Stimulated activated CD4-positive, alpha-beta T cell treated with anti-CD3 and anti-CD28 coated beads, Interleukin-12 subunit alpha, Interleukin-12 subunit beta, amount 100 ng/mL, for 24 hours (primary cell): Measurements from ENCODE around the gene MTO1.
"Not testable (repeated sequence)": the region's sequence is repeated elsewhere in the genome, so short reads cannot be mapped to it uniquely, and the experiment has no call there.

Experiments
- DNase-seq, 2 experiments: peaks; one replicate each; pipeline ENCODE4 v3.0.0-alpha.2; 2020; ENCODE audit warnings: low read depth in 2 of 2

The MTO1 gene

GRCh38 chr6:73504160-73504559 lies 42.6 kb downstream of the MTO1 start:
- no peak for DNase-seq

- DNase-seq = no peak
Measured at GRCh38 chr6:73505142-73505541, 43.6 kb downstream of the MTO1 start.

GRCh38 chr6:73505705-73506104 lies 44.2 kb downstream of the MTO1 start:
- DNase-seq = not testable (repeated sequence)

GRCh38 chr6:73506246-73506645 lies 44.7 kb downstream of the MTO1 start:
- no peak for DNase-seq

GRCh38 chr6:73508776-73509175 lies 47.2 kb downstream of the MTO1 start:
- no peak for DNase-seq

- DNase-seq = no peak
Measured at GRCh38 chr6:73509851-73510250, 48.3 kb downstream of the MTO1 start.

- no peak for DNase-seq
Measured at GRCh38 chr6:73511796-73512195, 50.3 kb downstream of the MTO1 start.

- DNase-seq = no peak
Measured at GRCh38 chr6:73513496-73513854, 51.9 kb downstream of the MTO1 start.

- DNase-seq = no peak
Measured at GRCh38 chr6:73514746-73515110, 53.2 kb downstream of the MTO1 start.

- no peak for DNase-seq
Measured at GRCh38 chr6:73515204-73515655, 53.7 kb downstream of the MTO1 start.

- no peak for DNase-seq
Measured at GRCh38 chr6:73516514-73517489, 55.3 kb downstream of the MTO1 start.

GRCh38 chr6:73518100-73518981 lies 56.8 kb downstream of the MTO1 start:
- not testable (repeated sequence) for DNase-seq

GRCh38 chr6:73518982-73519881 lies 57.7 kb downstream of the MTO1 start:
- DNase-seq = not testable (repeated sequence)

- peak; percentile 74 to 77 for DNase-seq
Measured at GRCh38 chr6:73519926-73520687, 58.6 kb downstream of the MTO1 start.

GRCh38 chr6:73520688-73521350 lies 59.3 kb downstream of the MTO1 start, which contains the start of gene EEF1A1:
TSS of gene EEF1A1 (minus strand) at chr6:73521032. CDS start at chr6:73520026, 1,006 bp downstream.
- DNase-seq = peak; percentile 100

GRCh38 chr6:73521351-73521985 lies 59.9 kb downstream of the MTO1 start:
- peak; percentile 64 to 71 for DNase-seq

GRCh38 chr6:73523434-73524123 lies 62.0 kb downstream of the MTO1 start:
- DNase-seq = peak; percentile 66 to 67

- no peak for DNase-seq
Measured at GRCh38 chr6:73525546-73526330, 64.2 kb downstream of the MTO1 start.
